HG03159 (cell line): ENCODE measurements around the gene G6PC2.
"Not testable (repeated sequence)": the region's sequence is repeated elsewhere in the genome, so short reads cannot be mapped to it uniquely, and the experiment has no call there.

ENCODE experiments used
- ATAC-seq: cut with Tn5 transposase; IDR thresholded peaks from one replicate; pipeline ENCODE4 v1.9.1; 2021; ENCODE audit warnings: mild to moderate bottlenecking, moderate library complexity; ENCODE audit not compliant: unreplicated experiment

Gene G6PC2, protein sequence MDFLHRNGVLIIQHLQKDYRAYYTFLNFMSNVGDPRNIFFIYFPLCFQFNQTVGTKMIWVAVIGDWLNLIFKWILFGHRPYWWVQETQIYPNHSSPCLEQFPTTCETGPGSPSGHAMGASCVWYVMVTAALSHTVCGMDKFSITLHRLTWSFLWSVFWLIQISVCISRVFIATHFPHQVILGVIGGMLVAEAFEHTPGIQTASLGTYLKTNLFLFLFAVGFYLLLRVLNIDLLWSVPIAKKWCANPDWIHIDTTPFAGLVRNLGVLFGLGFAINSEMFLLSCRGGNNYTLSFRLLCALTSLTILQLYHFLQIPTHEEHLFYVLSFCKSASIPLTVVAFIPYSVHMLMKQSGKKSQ

DNA sequence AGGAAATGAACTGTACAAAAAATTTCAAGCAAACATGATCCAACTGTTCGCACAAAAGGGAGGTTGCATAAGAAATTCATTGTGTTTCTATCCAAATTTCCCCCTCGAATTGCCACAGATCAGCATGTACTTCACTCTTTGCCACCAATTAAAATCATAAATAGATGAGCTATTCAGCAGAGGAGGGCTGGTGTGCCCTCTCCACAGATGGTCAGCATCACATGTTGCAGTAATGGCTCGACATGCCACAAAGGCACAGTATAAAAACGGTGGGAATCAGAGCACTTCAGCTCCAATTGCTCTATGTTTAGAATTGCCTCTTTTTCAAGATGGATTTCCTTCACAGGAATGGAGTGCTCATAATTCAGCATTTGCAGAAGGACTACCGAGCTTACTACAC lies at the start of gene G6PC2:
Gene G6PC2 (plus strand): TSS at position 289 of the 400 bp plus-strand sequence. CDS start 41 bp downstream, at position 330.
- ATAC-seq, result no peak

DNA sequence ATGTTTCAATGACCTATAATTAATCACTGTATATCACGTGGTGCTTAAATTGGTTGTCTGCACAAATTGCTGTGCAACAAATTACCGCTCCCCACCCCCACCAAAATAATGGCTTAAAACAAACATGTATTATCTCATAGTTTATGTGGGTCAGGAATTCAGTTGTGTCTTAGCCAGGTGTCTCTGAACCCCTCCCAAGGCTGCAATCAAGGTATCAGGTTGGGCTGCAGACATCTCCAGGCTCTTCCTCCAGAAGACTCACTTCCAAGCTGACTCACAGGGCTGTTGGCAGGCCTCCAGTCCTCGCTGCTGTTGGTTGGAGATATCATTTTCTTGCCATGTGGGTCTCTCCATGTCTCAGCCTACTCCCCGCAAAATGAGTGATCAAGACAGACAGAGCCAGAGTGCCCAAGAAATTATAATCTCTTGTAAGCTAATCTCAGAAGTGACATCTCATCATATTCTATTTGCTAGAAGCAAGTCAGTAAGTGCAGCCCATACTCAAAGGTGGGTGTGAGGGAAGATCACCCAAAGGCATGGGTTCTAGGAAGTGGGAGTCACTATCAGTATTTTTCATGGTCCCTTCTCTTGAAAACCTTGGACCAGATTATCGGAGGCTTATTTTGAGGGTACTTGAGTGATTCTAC lies 49.3 kb upstream of the G6PC2 start:
- no peak for ATAC-seq

DNA sequence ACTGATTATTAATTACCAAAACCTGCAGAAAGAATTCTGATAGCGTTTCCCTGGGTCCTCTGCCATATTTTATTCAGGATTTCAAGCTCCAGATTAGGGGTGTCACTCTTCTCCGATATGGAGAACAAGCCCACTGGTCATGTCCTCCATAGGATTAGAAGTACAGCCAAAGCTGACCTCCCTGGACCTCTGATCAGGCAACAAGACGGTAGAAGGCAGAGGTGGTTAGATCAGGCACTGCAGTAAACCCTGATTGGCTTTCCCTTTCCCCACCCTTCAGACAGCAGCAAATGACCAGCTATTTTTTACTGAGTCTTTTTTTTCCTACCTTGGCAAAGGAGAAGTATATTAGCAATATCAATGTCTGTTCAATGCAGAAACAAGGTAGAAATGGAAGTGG lies 48.6 kb upstream of the G6PC2 start:
- no peak for ATAC-seq

DNA sequence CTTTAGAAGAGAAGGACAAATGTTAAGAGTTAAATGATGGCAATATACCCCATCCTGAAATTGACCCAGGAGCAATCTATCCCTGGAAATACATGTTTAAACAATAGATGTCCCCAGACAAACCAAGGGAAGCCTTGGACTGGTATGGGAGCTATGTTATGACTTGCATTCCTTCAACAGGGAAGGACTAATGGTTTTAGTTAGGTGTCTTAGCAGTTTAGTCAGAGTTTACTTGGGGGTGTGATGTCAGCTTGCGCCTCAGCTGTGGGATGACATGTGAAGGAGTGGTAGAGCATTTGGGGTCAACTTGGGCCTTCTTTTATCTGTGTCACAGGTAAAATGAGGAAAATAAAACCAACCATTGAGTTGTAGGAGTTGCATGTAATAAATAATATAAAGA lies 47.6 kb upstream of the G6PC2 start:
- ATAC-seq, result no peak

DNA sequence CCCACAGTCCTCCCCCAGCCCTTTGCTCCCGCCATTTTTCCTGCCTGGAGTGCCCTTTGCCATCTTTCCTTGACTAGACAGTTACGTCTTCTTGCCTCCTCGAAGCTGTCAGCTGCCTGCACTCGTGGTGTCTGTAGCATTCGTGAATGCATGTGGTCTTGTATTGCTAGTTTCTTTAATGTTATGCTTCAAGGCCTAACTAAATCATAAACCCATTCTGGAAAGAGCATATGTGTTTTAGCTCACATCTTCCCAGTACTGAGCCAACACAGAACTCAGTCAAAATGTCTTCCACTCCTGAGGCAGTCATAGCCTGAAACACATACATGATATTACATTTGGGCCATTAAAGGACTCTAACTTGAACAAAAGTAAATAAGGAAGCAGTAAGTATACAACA lies 46.4 kb upstream of the G6PC2 start:
- ATAC-seq, result no peak

DNA sequence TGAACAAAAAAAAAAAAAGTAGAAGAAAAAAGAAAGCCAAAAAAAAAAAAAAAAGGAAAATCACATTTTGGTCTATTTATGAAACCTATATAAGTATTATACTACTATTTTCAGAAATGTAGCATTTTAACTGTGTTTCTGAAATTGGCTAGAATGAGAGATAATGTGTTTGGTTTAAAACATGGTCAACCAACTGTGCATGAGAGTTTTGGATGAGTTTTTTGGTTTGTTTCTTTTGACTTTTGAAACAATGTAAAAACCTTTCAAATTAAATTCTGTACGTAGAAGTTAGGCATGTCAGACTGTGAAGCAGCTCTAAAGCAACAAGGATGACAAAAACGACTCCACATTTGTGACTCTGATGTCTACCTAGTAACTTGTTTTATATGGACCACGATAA lies 45.5 kb upstream of the G6PC2 start:
- no peak for ATAC-seq

DNA sequence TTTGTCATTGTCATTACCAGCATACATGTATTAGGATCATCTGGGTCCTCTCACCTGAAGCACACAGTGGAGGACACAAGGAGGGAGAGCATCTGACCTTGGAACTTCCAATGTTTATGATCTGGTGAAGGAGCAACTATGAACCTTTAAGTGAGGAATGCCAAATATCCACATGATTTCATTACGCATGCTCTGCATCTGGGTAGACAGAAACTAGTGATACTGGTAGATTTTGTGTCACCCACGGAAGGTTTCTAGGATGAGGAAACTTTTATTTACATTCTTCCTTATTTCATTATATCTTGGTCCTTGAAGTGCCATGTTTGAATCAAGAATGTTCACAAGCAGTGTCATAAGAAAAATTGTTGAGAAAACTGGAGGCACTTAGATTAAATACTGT lies 42.9 kb upstream of the G6PC2 start:
- ATAC-seq, result no peak

DNA sequence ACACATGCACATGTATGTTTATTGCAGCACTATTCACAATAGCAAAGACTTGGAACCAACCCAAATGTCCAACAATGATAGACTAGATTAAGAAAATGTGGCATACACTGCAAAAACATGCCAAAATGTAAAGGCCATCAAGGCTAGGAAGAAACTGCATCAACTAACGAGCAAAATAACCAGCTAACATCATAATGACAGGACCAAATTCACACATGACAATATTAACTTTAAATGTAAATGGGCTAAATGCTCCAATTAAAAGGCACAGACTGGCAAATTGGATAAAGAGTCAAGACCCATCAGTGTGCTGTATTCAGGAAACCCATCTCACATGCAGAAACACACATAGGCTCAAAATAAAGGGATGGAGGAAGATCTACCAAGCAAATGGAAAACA lies 33.9 kb upstream of the G6PC2 start:
- ATAC-seq, result not testable (repeated sequence)

DNA sequence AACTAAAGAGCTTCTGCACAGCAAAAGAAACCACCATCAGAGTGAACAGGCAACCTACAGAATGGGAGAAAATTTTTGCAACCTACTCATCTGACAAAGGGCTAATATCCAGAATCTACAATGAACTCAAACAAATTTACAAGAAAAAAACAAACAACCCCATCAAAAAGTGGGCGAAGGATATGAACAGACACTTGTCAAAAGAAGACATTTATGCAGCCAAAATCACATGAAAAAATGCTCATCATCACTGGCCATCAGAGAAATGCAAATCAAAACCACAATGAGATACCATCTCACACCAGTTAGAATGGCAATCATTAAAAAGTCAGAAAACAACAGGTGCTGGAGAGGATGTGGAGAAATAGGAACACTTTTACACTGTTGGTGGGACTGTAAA lies 30.7 kb upstream of the G6PC2 start:
- ATAC-seq, result not testable (repeated sequence)

DNA sequence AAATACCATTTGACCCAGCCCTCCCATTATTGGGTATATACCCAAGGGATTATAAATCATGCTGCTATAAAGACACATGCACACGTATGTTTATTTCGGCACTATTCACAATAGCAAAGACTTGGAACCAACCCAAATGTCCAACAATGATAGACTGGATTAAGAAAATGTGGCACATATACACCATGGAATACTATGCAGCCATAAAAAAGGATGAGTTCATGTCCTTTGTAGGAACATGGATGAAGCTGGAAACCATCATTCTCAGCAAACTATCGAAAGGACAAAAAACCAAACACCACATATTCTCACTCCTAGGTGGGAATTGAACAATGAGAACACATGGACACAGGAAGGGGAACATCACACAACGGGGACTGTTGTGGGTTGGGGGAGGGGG lies 30.3 kb upstream of the G6PC2 start:
- not testable (repeated sequence) for ATAC-seq

DNA sequence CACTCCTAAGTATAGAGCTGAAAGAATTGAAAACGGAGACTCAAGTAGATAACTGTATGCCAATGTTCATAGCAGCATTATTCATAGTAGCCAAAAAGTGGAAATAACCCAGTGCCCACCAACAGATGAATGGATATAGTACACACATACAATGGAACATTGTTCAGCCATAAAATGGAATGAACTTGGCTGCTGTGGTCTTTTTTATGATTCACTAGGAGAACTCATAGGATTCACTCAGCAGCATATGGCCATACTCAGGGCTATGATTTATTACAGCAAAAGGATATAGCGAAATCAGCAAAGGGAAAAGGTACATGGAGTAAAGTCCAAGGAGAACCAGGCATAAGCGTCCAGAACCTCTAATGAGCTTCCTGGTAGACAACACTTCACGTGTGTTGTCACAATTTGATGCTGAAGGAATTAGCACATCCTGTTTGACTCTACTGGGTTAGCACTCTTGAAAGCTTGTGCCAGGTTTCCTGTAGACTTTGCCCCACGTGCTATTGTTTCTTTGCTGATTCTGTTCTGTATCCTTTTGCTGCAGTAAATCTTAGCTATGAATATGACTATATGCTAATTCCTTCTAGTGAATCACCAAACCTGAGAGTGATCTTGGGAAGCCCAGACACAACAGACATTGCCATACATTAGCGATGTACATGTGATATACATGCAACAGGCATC lies 26.6 kb upstream of the G6PC2 start:
- ATAC-seq, result no peak

DNA sequence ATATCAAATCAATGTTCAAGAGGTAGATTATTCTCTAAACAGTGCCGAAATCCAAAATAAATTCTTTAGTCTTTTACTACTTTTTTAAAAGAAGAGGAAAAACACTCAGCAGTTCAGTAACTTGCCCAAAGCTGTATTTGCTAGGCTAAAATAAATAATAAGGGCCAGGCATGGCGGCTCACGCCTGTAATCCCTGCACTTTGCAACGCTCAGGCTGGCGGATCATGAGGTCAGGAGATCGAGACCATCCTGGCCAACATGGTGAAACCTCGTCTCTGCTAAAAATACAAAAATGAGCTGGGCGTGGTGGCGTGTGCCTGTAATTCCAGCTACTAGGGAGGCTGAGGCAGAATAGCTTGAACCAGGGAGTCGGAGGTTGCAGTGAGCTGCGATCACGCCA lies 18.9 kb upstream of the G6PC2 start:
- ATAC-seq, result not testable (repeated sequence)

DNA sequence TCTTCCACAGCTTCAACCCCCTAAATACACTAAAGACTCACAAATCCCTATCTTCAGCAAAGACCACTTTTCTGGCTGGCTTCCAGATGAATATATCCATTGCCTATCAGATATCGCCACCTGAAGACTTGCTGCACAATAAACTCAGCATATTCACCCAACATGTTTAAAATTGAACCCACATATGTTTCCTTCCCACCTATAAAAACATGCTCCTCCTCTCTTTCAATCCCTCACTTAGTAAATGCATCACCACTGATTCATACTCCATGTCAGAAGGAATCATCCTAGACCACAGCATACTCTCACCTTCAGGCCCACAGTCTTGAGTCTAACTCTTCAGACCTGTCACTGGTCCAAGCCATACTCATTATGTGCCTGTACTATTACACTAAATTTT lies 16.1 kb upstream of the G6PC2 start:
- no peak for ATAC-seq

DNA sequence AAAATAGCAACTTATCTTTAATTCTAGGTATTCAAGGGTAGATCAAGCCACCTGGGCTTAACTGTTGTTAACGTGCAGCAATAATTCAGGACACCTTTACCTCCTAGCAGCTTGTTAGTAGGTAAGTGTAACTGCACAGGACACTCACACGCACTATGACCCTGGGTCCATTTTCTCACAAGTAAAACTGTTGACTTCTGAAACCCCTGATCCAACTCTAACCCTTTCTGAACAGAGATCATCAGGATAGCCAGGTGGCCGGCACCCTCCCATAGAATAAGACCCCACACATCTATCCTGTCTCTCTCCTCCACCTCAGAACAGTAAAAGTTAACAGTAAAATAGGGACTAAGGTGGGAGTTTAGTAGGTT lies 11.5 kb upstream of the G6PC2 start:
- no peak for ATAC-seq

DNA sequence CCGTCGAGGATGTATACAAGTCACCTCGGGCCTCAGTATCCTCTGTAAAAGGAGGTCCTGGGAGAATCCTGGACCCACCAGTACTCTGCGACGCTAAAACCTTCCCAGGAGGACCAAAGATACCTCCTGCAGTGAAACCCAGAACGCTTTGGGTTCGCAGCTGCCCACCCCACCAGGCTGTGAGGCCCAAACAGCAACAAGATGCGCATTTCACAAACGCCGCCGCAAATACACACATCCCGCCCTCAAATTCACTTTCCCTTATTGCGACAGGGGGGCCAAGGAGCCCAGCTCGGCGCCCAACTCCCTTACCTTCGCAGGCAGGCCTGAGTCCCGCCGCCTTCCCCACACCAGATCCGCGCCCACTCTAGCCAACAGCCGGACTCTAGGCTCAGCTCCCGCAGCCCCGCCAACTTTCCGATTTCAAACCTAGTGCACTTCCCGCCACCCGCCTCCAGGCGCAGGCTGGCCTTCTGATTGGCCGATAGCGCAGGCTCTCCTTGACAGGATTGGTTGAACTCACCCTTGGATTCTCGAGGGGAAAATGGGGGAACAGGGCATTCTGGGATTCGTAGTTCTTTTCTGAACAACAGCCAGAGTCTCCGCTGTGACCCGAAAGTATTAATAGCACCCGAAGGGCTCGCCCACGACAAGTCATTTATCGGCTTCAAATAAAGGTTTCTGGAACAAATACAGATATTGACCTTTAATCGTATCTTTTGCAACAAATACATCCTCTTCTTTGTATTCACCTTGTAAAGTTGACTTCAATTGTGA lies 10.9 kb upstream of the G6PC2 start, which contains the start of gene SPC25:
Gene SPC25 (minus strand): TSS at position 425 of the 777 bp plus-strand sequence. CDS start 911 bp downstream, outside the sequence.
- peak; percentile 100 for ATAC-seq

DNA sequence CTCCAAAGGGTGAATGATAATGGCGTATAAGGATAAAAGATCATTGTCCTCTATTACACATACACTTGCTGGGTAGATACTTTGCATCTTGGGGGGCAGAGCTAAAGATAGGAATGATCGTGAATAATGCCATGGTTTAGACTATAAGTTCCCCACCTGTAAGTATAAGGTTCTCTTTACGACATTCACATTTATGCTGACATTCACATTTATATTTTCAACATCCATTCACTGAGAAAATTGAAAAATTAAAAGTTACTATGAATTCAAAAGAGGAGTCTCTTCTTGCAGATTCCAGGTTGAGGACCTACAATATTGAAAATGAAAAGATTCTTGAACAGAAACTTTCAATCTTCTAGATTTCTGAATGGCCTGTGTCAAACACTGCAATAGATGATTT lies 8.8 kb upstream of the G6PC2 start:
- ATAC-seq, result no peak

DNA sequence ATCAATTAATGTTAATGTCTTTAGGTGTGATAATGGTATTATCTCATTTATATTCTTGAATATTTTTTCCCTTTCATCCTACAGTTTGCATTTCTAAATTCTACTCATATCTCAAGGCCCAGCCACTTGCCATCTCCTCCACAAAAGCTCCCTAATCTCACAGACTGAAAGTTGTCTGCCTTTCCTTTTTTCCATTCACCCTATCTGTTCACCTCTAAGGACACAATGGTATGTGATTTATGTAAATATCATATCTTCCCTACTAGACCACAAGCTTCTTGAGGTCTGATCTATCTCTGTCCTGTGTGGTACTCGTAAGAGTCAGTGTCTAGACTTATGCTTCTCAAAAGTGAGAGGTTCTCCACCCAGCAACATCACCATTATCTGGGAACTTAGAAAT lies 7.0 kb upstream of the G6PC2 start:
- ATAC-seq, result no peak

DNA sequence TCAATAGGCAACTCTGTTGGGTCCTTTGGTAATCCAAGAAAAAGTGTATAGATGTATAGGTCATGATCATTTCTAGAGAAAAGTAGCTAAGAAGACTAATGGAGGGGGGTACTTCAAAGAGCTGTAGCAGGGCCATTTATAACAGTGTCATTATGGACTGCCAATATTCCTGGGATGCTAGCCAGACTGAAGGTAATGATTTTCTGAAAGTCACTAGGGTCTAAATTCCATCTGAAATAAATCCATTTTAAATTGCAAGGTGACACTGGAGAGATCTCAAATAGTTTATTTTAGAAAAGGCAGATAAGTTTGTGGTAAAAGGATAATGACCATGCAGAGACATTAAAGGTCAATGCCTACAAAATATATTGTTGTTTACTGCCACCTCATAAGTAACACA lies 6.4 kb upstream of the G6PC2 start:
- ATAC-seq, result no peak

DNA sequence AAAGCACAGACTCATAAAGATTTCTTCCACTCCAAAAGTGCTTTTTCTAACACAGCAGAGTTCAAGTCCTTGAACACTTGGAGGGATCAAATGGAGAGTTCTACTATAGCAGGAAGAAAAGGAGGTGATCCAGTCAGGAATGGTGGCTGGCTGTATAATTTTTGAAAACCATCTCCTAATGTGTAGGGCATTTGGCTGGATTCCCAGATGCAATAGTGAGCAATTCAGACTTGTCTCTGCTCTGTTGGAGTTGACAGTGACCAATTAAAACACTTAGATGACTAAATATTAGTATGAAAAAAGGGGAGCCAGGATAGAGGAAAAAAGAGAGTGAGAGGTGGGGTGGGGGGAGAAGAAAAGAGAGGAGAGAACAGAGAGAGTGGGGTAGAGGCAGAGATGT lies 5.3 kb upstream of the G6PC2 start:
- ATAC-seq, result no peak

DNA sequence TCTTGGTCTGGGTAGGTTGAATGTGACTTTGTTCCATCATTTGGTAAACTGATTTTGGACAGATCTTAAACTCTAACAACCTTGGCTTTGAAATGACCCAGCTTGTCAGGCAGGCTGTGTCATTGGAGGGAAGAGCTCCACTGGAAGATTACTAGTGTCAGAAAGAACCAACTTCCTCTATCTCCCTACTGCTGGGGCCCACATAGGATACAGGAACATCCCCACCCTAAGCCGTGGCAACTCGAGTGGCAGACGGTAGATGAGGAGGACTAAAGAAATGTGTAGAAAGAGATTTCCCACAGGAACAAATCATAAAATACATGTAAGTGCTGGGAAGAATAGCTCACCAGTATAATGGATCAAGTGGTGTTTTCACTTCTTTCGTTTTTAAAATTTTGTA lies 4.3 kb upstream of the G6PC2 start:
- no peak for ATAC-seq

DNA sequence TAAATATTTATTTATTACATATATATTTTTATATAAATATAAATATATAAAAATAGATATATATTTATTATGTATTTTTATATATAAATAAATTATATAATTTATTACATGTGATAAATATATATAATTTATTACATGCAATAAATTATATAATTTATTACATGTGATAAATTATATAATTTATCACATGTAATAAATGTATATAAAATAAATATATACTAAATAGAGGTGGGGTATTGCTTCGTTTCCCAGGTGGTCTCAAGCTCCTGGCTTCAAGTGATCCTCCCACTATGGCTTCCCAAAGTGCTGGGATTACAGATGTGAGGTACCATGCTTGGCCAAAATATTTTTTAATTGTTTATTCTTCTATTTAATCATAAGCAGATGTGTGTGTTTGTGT lies 3.6 kb upstream of the G6PC2 start:
- no peak for ATAC-seq
